Urothelium cell line (cell line): ENCODE results near the gene AKR1E2.

Experiments
- DNase-seq: peaks from one replicate; pipeline ENCODE4 v3.0.0; 2011; ENCODE audit warnings: low spot score, mixed read lengths
- FAIRE-seq: peaks from 2 replicates; lab custom pipeline; 2011; peaks lifted over from hg19 to GRCh38; lab: Jason Lieb, UNC

Gene AKR1E2

GRCh38 chr10:4888236-4888635 lies 62.2 kb downstream of the AKR1E2 start:
- FAIRE-seq (no peak), DNase-seq (no peak)

- FAIRE-seq = no peak
- DNase-seq = no peak
Measured at GRCh38 chr10:4889959-4890358, 64.0 kb downstream of the AKR1E2 start.

- FAIRE-seq (no peak), DNase-seq (no peak)
Measured at GRCh38 chr10:4892681-4893080, 66.7 kb downstream of the AKR1E2 start.

GRCh38 chr10:4894335-4894734 lies 68.3 kb downstream of the AKR1E2 start:
- no peak for DNase-seq
- FAIRE-seq = no peak
